Activated CD4-positive, alpha-beta T cell treated with anti-CD3 and anti-CD28 coated beads, Interleukin-2, amount 10 ng/mL, durations not matched to agents 24 days and 14 days (primary cell): ENCODE data around the gene TOP3B. TPM values are rescaled to one million over a fixed set of nuclear protein-coding genes. Genes with fewer than 3 reads are reported as not detected.
"Not testable (repeated sequence)": the region's sequence is repeated elsewhere in the genome, so short reads cannot be mapped to it uniquely, and the experiment has no call there.

Experiments used
- DNase-seq: peaks from one replicate; pipeline ENCODE4 v3.0.0; 2022
- H3K27ac Mint-ChIP-seq: one replicate; pipeline ENCODE4 v1.8.0; 2022; ENCODE audit warnings: mild to moderate bottlenecking, mixed read lengths
- H3K27me3 Mint-ChIP-seq: one replicate; pipeline ENCODE4 v1.8.0; 2022; ENCODE audit warnings: mixed read lengths
- H3K36me3 Mint-ChIP-seq: one replicate; pipeline ENCODE4 v1.8.0; 2022; ENCODE audit warnings: low read depth, mild to moderate bottlenecking, mixed read lengths
- H3K4me1 Mint-ChIP-seq: one replicate; pipeline ENCODE4 v1.8.0; 2021; ENCODE audit warnings: mixed read lengths
- H3K4me3 Mint-ChIP-seq: one replicate; pipeline ENCODE4 v1.8.0; 2022; ENCODE audit warnings: mild to moderate bottlenecking, moderate library complexity, mixed read lengths
- H3K9me3 Mint-ChIP-seq: one replicate; pipeline ENCODE4 v1.8.0; 2021; ENCODE audit warnings: mixed read lengths
- intact Hi-C: fragments of 100-400 bp; cut with micrococcal nuclease; formaldehyde crosslinking; loops from one replicate; pipeline ENCODE4 v1.15.1; 2023
- total RNA-seq: library from RNA; stranded (reverse); gene quantifications from 2 replicates; pipeline ENCODE4 v1.2.3, GENCODE V29; 2022

Gene TOP3B
- total RNA-seq, 1 donor from 2014 or later = 48.6 TPM

DNA sequence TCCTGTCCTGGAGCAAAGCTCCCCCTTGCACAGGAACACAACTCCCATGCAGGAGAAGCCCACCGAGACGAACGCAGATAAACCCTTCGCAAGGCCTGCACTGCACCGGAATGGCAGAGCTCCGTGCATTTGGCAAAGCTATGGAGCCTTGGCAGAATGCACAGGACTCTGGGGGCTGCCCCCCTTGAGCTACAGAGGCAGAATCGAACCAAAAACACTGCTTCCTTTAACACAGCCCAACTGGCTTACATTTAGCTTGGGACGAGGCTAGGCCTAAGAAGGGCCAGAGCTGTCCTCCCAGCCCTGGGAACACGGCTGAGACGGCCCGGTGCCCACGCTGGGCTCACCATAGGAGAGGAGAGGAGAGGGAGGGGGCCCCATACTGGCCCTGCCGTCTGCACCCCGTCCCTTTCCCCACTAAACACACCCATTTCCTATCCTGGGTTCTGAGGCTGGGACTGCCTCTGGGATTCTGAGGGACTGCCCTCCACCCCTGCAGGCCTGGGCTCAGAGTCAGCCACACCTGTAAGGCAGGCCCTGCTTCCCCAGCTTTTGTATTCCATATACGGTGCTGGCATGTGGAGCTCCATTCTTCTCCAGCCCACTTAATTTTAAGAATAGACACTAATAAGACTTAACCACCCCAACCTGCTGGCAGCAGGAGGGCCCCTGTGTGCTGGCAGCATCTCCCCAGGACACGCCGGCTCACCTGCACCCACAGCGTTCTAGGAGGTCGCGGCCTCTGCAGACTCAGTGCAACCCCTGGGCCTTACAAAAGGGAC lies 62.9 kb downstream of the TOP3B start:
- H3K9me3 Mint-ChIP-seq = no peaks in the 10 kb centered on the region
- H3K36me3 Mint-ChIP-seq = no peaks in the 10 kb centered on the region
- no peak for DNase-seq
- no peak overlapping the region for H3K4me3 Mint-ChIP-seq
- no peaks in the 10 kb centered on the region for H3K4me1 Mint-ChIP-seq
- H3K27ac Mint-ChIP-seq = no peak overlapping the region
- no peaks in the 10 kb centered on the region for H3K27me3 Mint-ChIP-seq
- intact Hi-C loops = no loop called here

DNA sequence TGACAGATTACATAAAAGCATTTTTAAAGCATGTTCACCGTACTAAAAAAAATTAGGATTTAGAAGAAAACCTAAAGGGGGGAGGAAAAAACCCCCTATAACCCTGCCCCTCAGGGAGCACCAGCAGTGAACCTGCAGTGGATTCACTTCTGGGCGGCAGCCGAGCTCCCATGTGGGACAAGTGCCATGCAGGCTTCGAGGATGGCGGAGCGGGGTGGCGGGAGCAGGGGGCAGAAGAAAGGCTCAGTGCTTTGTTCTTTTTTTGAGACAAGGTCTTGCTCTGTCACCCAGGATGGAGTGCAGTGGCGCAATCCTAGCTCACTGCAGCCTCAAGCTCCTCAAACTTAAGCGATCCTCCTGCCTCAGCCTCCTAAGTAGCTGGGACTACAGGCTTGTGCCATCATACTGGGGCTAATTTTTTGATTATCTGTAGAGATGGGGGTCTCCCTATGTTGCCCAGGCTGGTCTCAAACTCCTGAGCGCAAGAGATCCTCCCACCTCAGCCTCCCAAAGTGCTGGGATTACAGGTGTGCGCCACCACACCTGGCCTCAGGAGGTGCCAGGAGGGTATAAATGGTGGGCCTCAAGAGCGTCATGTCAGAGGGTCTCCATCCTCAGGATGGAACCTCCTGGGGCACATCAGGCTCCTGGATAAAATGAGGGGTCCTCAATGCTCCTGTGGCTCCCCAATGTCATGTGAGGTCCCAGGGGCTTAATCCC lies 64.0 kb downstream of the TOP3B start:
- Mint-ChIP-seq H3K4me1 (no peaks in the 10 kb centered on the region), H3K9me3 (no peaks in the 10 kb centered on the region), H3K36me3 (no peaks in the 10 kb centered on the region), H3K27me3 (no peaks in the 10 kb centered on the region), H3K27ac (no peak overlapping the region), H3K4me3 (no peak overlapping the region)
- no peak for DNase-seq
- intact Hi-C loops = no loop called here

DNA sequence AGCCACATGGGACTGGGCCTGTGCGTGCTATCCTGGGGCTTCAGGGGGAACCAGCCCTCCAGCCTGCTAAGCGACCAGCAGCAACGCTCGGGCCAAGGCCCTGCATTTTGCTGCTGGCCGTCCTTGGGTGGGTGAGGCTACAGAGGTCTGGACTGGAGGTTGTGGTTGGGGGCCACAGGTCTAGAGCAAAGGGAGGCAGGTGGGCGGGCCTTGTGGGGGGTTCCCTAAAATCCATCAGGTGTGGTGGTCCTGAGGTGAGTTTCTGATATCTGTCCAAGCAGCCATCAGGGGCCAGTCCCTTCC lies 64.7 kb downstream of the TOP3B start:
- Mint-ChIP-seq H3K9me3 (no peaks in the 10 kb centered on the region), H3K36me3 (no peaks in the 10 kb centered on the region), H3K27me3 (no peaks in the 10 kb centered on the region), H3K4me1 (no peaks in the 10 kb centered on the region), H3K27ac (no peak overlapping the region), H3K4me3 (no peak overlapping the region)
- DNase-seq = no peak
- intact Hi-C loops = no loop called here

DNA sequence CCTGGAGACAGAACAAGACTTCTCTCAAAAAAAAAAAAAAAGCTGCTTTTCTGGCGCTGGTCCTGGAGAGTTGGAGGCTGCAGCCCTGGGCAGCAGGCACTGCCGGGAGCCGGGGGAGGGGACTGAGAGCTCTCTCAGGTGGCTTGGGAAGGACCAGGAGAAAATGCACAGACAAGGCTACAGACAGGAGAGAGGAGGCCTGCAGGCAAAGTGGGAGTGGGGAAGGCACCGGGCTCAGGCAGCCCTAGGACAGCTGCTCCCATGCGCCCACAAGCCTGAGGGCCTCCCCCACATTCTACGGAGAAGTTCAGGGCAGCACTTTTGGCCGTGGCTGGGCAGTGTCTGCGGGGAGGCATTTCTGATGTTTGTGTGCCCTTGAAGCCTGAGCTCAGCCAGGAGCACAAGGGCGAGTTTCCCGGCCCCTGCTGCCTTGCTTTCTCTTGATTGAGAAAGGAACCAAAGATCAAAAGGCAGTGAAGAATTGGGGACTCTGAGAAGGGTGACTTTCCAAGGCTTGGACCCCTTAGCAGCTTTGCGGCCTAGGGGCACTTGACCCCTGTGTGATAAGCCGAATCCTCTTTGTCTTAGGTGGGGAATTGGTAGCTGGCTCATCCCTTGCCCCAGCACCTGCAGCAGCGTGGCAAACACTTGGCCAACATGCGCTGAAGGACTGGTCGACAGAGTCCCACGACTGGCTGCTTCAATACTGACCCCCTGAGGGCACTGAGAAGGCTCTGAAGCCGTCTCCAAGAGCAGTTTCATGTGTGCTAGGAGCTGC lies 65.2 kb downstream of the TOP3B start:
- Mint-ChIP-seq H3K27me3 (no peaks in the 10 kb centered on the region), H3K27ac (no peak overlapping the region), H3K36me3 (no peaks in the 10 kb centered on the region), H3K9me3 (no peaks in the 10 kb centered on the region), H3K4me1 (no peaks in the 10 kb centered on the region), H3K4me3 (no peak overlapping the region)
- intact Hi-C loops = no loop called here
- DNase-seq = no peak

DNA sequence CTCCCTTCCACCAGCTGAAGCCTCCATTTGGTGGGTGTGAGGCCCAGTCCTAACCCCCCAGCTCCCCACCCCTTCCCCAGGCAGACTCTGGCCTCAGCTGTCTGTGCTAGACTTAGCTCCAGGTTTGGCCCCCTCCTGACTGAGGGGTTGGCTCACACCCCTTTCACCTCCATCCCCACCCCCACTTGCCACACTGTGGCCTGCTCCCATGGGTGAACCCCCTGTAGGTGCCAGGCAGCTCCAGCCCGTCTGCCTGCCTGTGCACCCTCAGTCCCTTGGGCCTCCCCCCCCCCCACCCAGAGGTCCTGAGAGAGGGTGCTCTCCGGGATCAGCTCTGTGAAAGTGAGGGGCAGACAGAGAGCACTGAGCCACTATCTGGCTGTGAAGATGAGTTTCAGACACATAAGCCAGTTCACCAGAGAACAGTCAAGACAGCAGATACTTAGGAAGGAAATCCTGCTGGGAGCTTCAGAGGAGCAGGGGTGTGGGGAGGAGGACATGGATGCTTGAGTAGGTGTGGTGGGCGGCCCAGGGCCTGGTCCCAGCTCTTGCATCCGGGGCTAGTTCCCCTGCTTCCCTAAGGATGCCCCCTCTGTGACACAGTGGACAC lies 66.2 kb downstream of the TOP3B start:
- Mint-ChIP-seq H3K4me1 (no peaks in the 10 kb centered on the region), H3K36me3 (no peaks in the 10 kb centered on the region), H3K27me3 (no peaks in the 10 kb centered on the region), H3K9me3 (no peaks in the 10 kb centered on the region), H3K4me3 (no peak overlapping the region), H3K27ac (no peak overlapping the region)
- no peak for DNase-seq
- intact Hi-C loops = no loop called here

DNA sequence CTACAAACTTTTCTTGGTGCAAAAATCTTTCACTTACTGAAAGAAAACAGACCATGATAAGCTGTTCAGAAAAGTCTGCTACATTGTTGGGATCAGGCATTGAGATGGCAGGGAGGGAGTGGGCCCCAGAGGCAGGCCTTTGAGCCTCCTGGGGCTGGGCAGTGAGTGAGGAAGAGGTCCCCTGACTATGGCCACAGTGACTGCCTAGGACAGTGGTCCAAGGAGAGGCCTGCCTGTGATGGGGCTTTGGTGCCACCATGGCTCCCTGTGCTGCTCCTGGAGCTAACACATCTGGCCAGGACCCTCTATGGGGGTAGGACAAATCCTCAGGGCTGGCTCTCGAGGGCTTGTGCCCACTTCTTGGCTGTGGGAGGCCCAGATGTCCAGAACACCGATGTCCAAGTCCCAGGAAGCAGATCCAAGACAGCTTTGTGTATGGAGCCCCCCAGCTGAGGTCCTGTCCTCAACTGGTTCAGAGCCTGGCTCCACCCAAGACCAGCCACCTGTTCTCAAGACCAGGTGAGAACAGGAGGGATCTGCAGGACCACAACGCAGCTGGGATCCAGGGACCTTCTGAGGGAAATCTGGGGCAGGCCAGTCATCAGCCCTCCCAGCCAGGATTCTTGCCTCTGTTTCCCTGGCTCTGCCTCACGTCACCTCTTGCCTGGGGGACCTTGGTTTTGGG lies 66.8 kb downstream of the TOP3B start:
- H3K4me1 Mint-ChIP-seq = no peaks in the 10 kb centered on the region
- DNase-seq = no peak
- H3K4me3 Mint-ChIP-seq = no peak overlapping the region
- intact Hi-C loops = no loop called here
- no peaks in the 10 kb centered on the region for H3K36me3 Mint-ChIP-seq
- no peaks in the 10 kb centered on the region for H3K9me3 Mint-ChIP-seq
- H3K27me3 Mint-ChIP-seq = no peaks in the 10 kb centered on the region
- H3K27ac Mint-ChIP-seq = no peak overlapping the region

DNA sequence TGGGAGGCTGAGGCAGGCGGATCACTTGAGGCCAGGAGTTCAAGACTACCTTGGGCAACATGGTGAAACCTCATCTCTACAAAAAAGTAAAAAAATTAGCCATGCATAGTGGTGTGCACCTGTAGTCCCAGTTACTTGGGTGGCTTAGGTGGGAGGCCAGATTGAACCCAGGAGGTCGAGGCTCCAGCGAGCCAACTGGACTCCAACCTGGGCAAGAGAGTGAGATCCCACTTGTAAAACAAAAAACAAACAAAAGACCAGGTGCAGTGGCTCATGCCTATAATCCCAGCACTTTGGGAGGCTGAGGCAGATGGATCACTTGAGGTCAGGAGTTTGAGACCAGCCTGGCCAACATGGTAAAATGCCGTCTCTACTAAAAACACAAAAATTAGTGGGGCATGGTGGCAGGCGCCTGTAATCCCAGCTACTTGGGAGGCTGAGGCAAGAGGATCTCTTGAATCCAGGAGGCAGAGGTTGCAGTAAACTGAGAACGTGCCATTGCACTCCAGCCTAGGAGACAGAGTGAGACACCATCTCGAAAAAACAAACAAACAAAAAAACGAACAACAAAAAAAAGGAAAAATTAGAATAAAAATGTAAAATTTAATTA lies 68.4 kb downstream of the TOP3B start:
- DNase-seq, intact Hi-C loops, H3K27me3 Mint-ChIP-seq, H3K9me3 Mint-ChIP-seq, H3K36me3 Mint-ChIP-seq, H3K4me1 Mint-ChIP-seq, H3K27ac Mint-ChIP-seq, H3K4me3 Mint-ChIP-seq: not testable (repeated sequence)

DNA sequence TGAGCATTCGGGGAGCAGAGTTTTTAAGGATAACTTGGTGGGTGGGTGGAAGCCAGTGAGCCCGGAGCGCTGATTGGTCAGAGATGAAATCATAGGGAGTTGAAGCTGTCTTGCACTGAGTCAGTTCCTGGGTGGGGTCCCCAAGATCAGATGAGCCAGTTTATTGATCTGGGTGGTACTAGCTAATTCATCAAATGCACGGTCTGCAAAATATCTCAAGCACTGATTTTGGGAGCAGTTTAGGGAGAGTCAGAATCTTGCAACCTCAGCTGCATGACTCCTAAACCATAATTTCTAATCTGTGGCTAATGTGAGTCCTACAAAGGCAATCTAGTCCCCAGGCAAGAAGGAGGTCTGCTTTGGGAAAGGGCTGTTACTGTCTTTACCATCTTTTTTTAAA lies 72.2 kb downstream of the TOP3B start:
- H3K27ac Mint-ChIP-seq, H3K36me3 Mint-ChIP-seq, intact Hi-C loops, H3K4me1 Mint-ChIP-seq, DNase-seq, H3K4me3 Mint-ChIP-seq, H3K9me3 Mint-ChIP-seq, H3K27me3 Mint-ChIP-seq: not testable (repeated sequence)

DNA sequence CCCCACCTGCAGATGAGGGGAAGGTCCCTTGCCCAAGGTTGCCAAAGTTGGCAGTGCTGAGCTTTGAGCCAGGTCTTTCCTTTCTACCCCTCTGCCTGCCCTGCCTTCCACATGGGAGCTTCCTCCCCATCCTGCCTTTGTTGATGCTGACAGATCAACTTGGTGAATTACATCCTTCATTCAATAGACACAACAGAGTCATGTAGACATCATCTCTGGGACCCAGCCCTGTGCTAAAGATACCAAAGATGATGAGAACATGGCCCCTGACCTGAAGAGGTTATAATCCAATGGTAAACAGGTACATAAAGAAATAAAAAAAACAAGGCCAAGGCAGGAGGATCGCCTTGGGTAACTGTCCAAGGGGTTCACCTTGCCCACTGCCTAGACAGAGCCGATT lies 72.7 kb downstream of the TOP3B start:
- intact Hi-C loops = no loop called here
- Mint-ChIP-seq H3K27ac (no peak overlapping the region), H3K4me3 (no peak overlapping the region)

DNA sequence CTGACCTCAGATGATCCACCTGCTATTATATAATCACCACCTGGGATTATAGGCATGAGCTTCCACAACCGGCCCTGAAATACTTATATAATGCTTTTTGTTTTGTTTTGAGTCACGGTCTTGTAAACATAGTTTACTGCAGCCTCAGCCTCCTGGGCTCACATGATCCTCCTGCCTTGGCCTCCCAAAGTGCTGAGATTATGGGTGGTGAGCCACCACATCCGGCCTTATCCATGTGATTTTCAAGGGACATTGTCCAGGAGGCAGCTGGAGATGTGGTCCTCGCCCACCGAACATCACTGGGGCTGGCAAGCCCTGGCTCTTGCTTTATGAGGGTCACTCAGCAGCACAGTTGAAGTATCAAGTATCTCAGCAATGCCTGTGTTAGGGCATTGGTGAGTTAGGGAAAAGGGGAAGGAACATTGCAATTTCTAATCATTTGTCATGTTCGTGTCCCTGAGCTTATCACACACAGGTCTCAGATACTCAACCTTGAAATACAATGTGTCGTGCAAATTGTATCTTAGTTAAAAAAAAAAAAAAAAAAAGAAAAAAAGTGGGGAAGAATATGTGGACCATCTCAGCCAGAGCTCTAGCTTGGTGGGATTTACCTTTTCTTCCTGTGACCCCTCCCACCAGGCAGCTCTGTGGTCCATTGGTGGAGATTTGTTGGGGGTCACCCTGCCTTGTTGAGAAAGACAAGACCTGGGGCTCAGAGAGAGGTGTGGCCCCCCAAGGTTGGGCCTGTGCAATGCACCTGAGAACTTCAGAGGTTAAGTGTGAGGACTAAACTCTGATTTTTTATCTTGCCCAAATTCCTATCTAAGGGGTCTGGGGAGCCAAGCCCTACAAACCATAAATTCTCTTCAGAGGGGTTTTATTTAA lies 74.7 kb downstream of the TOP3B start:
- no peaks in the 10 kb centered on the region for H3K9me3 Mint-ChIP-seq
- no peaks in the 10 kb centered on the region for H3K4me1 Mint-ChIP-seq
- no peak for DNase-seq
- H3K27ac Mint-ChIP-seq = no peak overlapping the region
- H3K36me3 Mint-ChIP-seq = no peaks in the 10 kb centered on the region
- intact Hi-C loops = no loop called here
- peaks cover 2% of the 10 kb centered on the region for H3K27me3 Mint-ChIP-seq
- H3K4me3 Mint-ChIP-seq = no peak overlapping the region

More for the DNA sequence above, 72.7 kb downstream of the TOP3B start:
- no peak for DNase-seq
- no peaks in the 10 kb centered on the region for H3K36me3 Mint-ChIP-seq
- H3K27me3 Mint-ChIP-seq = peaks cover 2% of the 10 kb centered on the region
- no peaks in the 10 kb centered on the region for H3K4me1 Mint-ChIP-seq
- no peaks in the 10 kb centered on the region for H3K9me3 Mint-ChIP-seq
